SU-DHL-6 (cell line): ENCODE measurements around the gene ACSM5.

Experiments used
- H2AFZ ChIP-seq: fragments of 200-600 bp; sonication (generic); 2 replicates; pipeline ENCODE4 v1.6.1; 2014; ENCODE audit warnings: low read depth, mild to moderate bottlenecking, moderate library complexity, mixed read lengths, antibody characterized with exemption, low read length; ENCODE audit not compliant: severe bottlenecking
- H3F3A ChIP-seq: fragments of 200-600 bp; shearing (Covaris generic); 2 replicates; pipeline ENCODE4 v1.6.0; 2016; ENCODE audit warnings: antibody characterized with exemption, mild to moderate bottlenecking; ENCODE audit not compliant: insufficient read depth
- H3K27ac ChIP-seq: fragments of 200-600 bp; sonication (generic); 2 replicates; pipeline ENCODE4 v1.5.1; 2016; ENCODE audit warnings: low read depth, mild to moderate bottlenecking, low read length, moderate library complexity, mixed read lengths
- H3K27me3 ChIP-seq: fragments of 200-600 bp; sonication (generic), shearing (Covaris generic); 2 replicates; pipeline ENCODE4 v1.6.0; 2014; ENCODE audit warnings: mild to moderate bottlenecking, low read length
- H3K36me3 ChIP-seq: fragments of 200-600 bp; sonication (generic); 2 replicates; pipeline ENCODE4 v1.6.1; 2014; ENCODE audit warnings: mild to moderate bottlenecking, low read length, mixed read lengths
- H3K4me2 ChIP-seq: fragments of 300-600, 200-600 bp; shearing (Covaris generic), sonication (generic); 2 replicates; pipeline ENCODE4 v1.6.0; 2014; ENCODE audit warnings: low read length, low read depth, mild to moderate bottlenecking; ENCODE audit not compliant: poor library complexity, severe bottlenecking
- H3K4me3 ChIP-seq: fragments of 200-600 bp; sonication (generic); 2 replicates; pipeline ENCODE4 v1.5.1; 2014; ENCODE audit warnings: antibody characterized with exemption, low read length, mild to moderate bottlenecking, mixed read lengths; ENCODE audit not compliant: insufficient read depth, poor library complexity, severe bottlenecking
- H3K79me2 ChIP-seq: fragments of 200-600 bp; sonication (generic); 2 replicates; pipeline ENCODE4 v1.6.1; 2014; ENCODE audit warnings: mild to moderate bottlenecking, low read length, moderate library complexity; ENCODE audit not compliant: insufficient read depth
- H3K9ac ChIP-seq: fragments of 200-600 bp; sonication (generic); 2 replicates; pipeline ENCODE4 v1.7.0; 2014; ENCODE audit warnings: mild to moderate bottlenecking, low read length
- H3K9me2 ChIP-seq: fragments of 200-600 bp; sonication (generic); replicated peaks from 2 replicates; pipeline ENCODE4 v1.6.1; 2014; ENCODE audit warnings: low read length; ENCODE audit not compliant: insufficient read depth
- H3K9me3 ChIP-seq: fragments of 200-600 bp; sonication (generic); 2 replicates; pipeline ENCODE4 v1.6.1; 2014; ENCODE audit warnings: low read length, mixed read lengths; ENCODE audit not compliant: insufficient read depth
- H4K20me1 ChIP-seq: fragments of 200-600 bp; sonication (generic); 2 replicates; pipeline ENCODE4 v1.6.1; 2014; ENCODE audit warnings: low read depth, mild to moderate bottlenecking, antibody characterized with exemption, low read length, moderate library complexity, mixed read lengths
- EZH2phosphoT487 ChIP-seq: fragments of 200-600 bp; sonication (generic), shearing (Covaris generic); conservative IDR thresholded peaks from 2 replicates; pipeline ENCODE4 v1.6.1; 2018; ENCODE audit warnings: mild to moderate bottlenecking, antibody characterized with exemption, low read length, moderate library complexity, mixed read lengths
- TF ChIP-seq, protein P1 (sequence below): fragments of 200-600 bp; sonication (generic); IDR thresholded peaks from one replicate; pipeline ENCODE4 v1.5.1; 2017; ENCODE audit warnings: antibody characterized with exemption, mild to moderate bottlenecking, low read length, moderate library complexity; ENCODE audit not compliant: insufficient read depth, poor library complexity, severe bottlenecking

The ACSM5 gene

DNA sequence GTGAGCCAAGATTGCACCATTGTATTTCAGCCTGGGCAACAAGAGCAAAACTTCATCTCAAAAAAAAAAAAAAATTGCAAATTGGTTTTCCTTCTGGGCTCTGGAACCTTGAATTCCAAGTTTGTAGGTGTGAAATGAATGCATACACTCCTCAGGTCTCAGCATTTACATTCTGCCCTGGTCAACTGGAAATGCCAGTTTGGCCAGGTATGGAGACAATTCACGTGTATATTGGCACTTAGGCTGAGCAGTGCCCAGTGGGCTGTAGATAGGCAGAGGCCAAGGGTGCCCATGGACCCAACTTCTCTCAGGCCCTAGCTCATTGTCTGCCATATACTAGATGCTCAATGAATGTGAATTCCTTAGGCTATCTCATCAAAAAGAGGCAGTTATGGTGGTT is 20.5 kb upstream of the ACSM5 start:
- Histone ChIP-seq H3K79me2 (no peaks in the 10 kb centered on the region), H3K9ac (no peak overlapping the region), H3K27me3 (no peaks in the 10 kb centered on the region), H4K20me1 (no peaks in the 10 kb centered on the region), H3K9me3 (no peaks in the 10 kb centered on the region), H3K4me2 (no peak overlapping the region), H3K4me3 (no peak overlapping the region), H2AFZ (no peak overlapping the region), H3K9me2 (no peaks in the 10 kb centered on the region), H3F3A (no peaks in the 10 kb centered on the region), H3K36me3 (no peaks in the 10 kb centered on the region), H3K27ac (no peak overlapping the region)
- no peak for TF ChIP-seq EZH2phosphoT487
- TF ChIP-seq, protein P1, sequence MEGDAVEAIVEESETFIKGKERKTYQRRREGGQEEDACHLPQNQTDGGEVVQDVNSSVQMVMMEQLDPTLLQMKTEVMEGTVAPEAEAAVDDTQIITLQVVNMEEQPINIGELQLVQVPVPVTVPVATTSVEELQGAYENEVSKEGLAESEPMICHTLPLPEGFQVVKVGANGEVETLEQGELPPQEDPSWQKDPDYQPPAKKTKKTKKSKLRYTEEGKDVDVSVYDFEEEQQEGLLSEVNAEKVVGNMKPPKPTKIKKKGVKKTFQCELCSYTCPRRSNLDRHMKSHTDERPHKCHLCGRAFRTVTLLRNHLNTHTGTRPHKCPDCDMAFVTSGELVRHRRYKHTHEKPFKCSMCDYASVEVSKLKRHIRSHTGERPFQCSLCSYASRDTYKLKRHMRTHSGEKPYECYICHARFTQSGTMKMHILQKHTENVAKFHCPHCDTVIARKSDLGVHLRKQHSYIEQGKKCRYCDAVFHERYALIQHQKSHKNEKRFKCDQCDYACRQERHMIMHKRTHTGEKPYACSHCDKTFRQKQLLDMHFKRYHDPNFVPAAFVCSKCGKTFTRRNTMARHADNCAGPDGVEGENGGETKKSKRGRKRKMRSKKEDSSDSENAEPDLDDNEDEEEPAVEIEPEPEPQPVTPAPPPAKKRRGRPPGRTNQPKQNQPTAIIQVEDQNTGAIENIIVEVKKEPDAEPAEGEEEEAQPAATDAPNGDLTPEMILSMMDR = no peak

DNA sequence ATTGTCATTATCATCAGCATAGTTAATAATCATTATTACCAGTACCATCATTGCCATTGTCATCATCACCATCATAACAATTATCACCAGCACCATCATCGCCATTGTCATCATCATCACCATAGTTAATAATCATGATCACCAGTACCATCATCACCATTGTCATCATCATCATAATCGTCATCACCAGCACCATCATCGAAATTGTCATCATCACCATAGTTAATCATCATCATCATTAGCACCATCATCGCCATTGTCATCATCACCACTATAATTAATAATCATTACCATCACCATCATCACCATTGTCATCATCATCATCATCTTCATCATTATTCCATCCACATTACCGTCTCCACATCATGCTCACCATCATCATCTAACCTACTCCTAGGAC is 18.3 kb upstream of the ACSM5 start:
- Histone ChIP-seq H4K20me1 (no peaks in the 10 kb centered on the region), H3K9me2 (no peaks in the 10 kb centered on the region)

DNA sequence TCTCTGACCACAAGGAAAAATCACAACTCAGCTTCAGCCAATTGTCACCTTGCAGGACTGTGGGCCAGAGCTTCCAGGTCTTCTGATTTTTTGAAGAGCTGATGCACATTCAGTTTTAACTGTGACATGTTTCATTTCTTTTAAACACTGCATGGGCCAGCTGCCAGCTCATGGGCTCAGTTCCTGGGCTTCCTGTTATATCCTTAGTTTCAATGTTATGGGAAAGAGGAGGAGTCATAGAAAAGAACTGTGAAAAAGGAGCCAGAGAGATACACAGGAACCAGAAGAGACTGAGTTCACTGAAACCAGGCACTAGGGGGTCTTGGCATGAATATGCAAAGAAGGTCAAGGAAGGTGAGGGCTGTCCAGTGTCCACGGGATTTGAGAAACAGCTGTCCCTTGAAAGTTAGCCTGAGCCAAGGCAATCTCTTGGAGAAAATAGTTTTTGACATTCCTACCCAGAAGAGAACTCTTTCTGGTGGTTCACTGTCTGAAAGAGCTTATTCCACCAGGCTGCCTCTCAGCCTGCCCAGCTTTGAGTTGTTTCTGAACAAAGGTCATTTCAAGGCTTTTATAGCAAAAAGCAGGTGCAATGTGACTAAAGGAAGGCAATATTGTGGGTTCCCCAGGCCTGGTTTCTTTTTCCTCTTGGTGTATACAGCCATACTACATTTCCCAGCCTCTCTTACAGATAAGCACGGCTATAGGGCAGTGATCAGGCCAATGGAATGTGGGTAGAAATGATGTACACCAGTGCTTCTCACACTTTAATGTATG is 15.3 kb upstream of the ACSM5 start:
- no peaks in the 10 kb centered on the region for H3K9me3 ChIP-seq
- no peaks in the 10 kb centered on the region for H4K20me1 ChIP-seq
- no peak overlapping the region for H3K27ac ChIP-seq
- TF ChIP-seq EZH2phosphoT487 = no peak
- TF ChIP-seq, protein P1 = no peak
- no peaks in the 10 kb centered on the region for H3K27me3 ChIP-seq
- H3K36me3 ChIP-seq = no peaks in the 10 kb centered on the region
- no peaks in the 10 kb centered on the region for H3K9me2 ChIP-seq
- no peak overlapping the region for H2AFZ ChIP-seq
- no peak overlapping the region for H3K4me2 ChIP-seq
- H3K9ac ChIP-seq = no peak overlapping the region
- H3K79me2 ChIP-seq = no peaks in the 10 kb centered on the region
- H3K4me3 ChIP-seq = no peak overlapping the region
- no peaks in the 10 kb centered on the region for H3F3A ChIP-seq

More for the DNA sequence above, 18.3 kb upstream of the ACSM5 start:
- H3K27me3 ChIP-seq = no peaks in the 10 kb centered on the region
- H3K4me2 ChIP-seq = no peak overlapping the region
- no peak overlapping the region for H3K4me3 ChIP-seq
- H3K27ac ChIP-seq = no peak overlapping the region
- no peaks in the 10 kb centered on the region for H3K79me2 ChIP-seq
- H2AFZ ChIP-seq = no peak overlapping the region
- no peak for TF ChIP-seq EZH2phosphoT487
- TF ChIP-seq, protein P1 = no peak
- no peaks in the 10 kb centered on the region for H3K36me3 ChIP-seq
- H3K9me3 ChIP-seq = no peaks in the 10 kb centered on the region
- no peak overlapping the region for H3K9ac ChIP-seq
- no peaks in the 10 kb centered on the region for H3F3A ChIP-seq
